OCI-LY1 (cell line): Measurements from ENCODE around the gene HMOX1.

Experiments
- EZH2 ChIP-seq: fragments of 200-600 bp; sonication (generic), shearing (Covaris generic); IDR thresholded peaks from 2 replicates; pipeline ENCODE4 v1.8.0; 2017; ENCODE audit warnings: borderline replicate concordance, mixed run types, mild to moderate bottlenecking, antibody characterized with exemption, low read length, moderate library complexity, mixed read lengths
- TF ChIP-seq, protein P1 (sequence below): fragments of 200-600 bp; sonication (generic), shearing (Covaris generic); IDR thresholded peaks from 2 replicates; pipeline ENCODE4 v1.5.1; 2017; ENCODE audit warnings: mild to moderate bottlenecking, antibody characterized with exemption, low read length, moderate library complexity, mixed read lengths

GRCh38 chr22:35335936-35336781, 44.7 kb upstream of the HMOX1 start:
- TF ChIP-seq EZH2 = no peak
- TF ChIP-seq, protein P1, sequence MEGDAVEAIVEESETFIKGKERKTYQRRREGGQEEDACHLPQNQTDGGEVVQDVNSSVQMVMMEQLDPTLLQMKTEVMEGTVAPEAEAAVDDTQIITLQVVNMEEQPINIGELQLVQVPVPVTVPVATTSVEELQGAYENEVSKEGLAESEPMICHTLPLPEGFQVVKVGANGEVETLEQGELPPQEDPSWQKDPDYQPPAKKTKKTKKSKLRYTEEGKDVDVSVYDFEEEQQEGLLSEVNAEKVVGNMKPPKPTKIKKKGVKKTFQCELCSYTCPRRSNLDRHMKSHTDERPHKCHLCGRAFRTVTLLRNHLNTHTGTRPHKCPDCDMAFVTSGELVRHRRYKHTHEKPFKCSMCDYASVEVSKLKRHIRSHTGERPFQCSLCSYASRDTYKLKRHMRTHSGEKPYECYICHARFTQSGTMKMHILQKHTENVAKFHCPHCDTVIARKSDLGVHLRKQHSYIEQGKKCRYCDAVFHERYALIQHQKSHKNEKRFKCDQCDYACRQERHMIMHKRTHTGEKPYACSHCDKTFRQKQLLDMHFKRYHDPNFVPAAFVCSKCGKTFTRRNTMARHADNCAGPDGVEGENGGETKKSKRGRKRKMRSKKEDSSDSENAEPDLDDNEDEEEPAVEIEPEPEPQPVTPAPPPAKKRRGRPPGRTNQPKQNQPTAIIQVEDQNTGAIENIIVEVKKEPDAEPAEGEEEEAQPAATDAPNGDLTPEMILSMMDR = no peak
